Left cardiac atrium (tissue), 4 donors: ENCODE data around the gene UBTF. TPM values are rescaled to one million over a fixed set of nuclear protein-coding genes. Genes with fewer than 3 reads are reported as not detected.

Experiments used
- ATAC-seq, 2 donors: fragments of 200-7000 bp; cut with Tn5 transposase; one replicate each; pipeline ENCODE4 v1.9.1; 2020; ENCODE audit warnings: mild to moderate bottlenecking in 2 of 2, moderate library complexity in 2 of 2
- DNase-seq: peaks from one replicate; pipeline ENCODE4 v3.0.0-alpha.2; 2020
- intact Hi-C, 2 donors: fragments of 100-400 bp; cut with DNase I; formaldehyde crosslinking; loops; one replicate each; pipeline versions ENCODE4 v1.14.1 to v1.15.1; 2022 to 2023
- total RNA-seq, 2 donors: library from RNA; stranded (reverse); fragmentation: NEBNext Ultra II Directional; extraction: Animal tissue kit (Norgen Biotek cat#: 25700); gene quantifications; one replicate each; pipeline ENCODE4 v1.2.1, GENCODE V29; 2021
- donor health status: DM: no; HTN: yes; CAD: no.
- donor health status: DM: no; HTN: yes; CAD: no; lungs with severe emphysema.
- donor health status: DM: yes; HTN: yes; CAD: no.
- donor health status: Dilated cardiomyopathy.

Gene UBTF
- total RNA-seq, 2 donors from 2014 or later, result 35.5 to 48.2 TPM

GRCh38 chr17:44186307-44187130 is 33.0 kb downstream of the UBTF start, which contains the start of gene TMUB2:
Gene TMUB2, plus strand, starts transcription at chr17:44186972. Its CDS starts 737 bp downstream, at chr17:44187709.
- ATAC-seq, result peak; percentile 97
- intact Hi-C loops, result no loop called here
- DNase-seq, result peak; percentile 99

GRCh38 chr17:44184212-44184810 is 35.2 kb downstream of the UBTF start:
- intact Hi-C loops, result no loop called here
- DNase-seq (no peak), ATAC-seq (no peak)

GRCh38 chr17:44183024-44183423 is 36.5 kb downstream of the UBTF start:
- ATAC-seq (no peak), DNase-seq (no peak)
- intact Hi-C loops, result no loop called here

GRCh38 chr17:44178133-44178532 is 41.3 kb downstream of the UBTF start:
- ATAC-seq (peak in 1 of 2 donors; percentile 7), DNase-seq (no peak)
- intact Hi-C loops, result no loop called here

DNA sequence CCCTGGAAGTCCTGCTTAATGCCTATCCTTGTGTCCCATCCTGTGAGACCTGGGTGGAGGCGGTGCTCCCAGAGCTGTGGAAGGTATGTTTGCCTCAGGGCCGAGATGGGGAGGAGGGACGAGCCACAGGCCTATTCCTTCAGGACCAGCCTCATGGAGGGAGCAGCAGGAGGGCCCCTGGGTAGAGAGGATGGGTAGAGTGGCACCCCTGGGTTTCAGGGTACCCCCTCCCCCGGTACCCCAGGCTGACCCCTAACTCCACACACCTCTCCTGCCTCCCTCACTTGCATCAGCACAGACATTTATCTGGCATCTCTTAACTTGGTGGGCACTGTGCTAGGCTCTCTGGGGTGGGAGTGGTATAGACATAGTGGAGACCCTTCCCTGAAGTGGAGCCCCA is 41.8 kb downstream of the UBTF start:
- ATAC-seq, result peak in 1 of 2 donors; percentile 13
- DNase-seq, result no peak
- intact Hi-C loops, result no loop called here

DNA sequence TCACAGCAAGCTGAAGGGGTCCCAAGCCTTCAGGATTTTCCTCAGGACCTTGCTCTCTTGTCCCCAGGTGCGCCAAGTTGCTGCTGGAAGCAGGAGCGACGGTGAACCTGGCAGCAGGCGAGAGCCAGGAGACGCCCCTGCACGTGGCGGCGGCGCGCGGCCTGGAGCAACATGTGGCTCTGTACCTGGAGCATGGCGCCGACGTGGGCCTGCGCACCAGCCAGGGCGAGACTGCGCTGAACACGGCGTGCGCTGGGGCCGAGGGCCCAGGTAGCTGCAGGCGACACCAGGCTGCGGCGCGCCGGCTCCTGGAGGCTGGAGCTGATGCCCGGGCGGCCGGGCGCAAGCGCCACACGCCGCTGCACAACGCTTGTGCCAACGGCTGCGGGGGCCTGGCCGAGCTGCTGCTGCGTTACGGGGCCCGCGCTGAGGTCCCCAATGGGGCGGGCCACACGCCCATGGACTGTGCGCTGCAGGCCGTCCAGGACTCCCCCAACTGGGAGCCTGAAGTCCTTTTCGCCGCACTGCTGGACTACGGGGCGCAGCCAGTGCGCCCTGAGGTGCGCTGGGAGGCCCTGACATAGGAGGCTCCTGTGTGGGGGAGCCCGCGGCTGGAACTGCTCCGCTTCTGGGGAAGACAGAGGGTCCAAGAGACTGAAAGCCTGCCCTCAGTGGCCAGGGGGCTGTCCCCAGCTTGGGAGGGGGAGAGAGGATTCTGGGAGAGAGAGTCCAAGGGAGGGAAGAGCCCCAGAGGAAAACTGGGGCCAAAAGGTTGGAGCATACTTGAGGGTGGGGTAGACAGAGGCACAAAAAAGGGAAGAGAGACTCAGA is 42.6 kb downstream of the UBTF start:
- ATAC-seq, result peak in 1 of 2 donors; percentile 20
- intact Hi-C loops, result no loop called here
- DNase-seq, result no peak

DNA sequence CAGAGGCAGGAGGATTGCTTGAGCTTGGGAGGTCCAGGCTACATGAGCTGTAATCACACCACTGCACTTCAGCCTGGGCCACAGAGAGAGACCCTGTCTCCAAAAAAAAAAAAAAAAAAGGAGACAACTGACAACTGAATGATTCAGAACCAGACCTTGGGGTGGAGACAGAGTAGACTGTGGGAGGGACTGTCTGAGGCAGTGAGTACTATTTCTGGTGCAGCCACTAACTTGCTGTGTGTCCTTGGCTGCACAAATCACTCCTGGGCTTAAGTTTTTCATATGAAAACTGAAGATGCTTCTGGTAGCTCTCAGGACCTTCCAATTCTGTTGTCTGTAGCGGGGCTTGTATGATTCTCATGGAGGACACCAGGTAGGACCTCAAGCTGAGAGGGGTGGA is 43.2 kb downstream of the UBTF start:
- ATAC-seq, result no peak
- no peak for DNase-seq
- intact Hi-C loops, result no loop called here

DNA sequence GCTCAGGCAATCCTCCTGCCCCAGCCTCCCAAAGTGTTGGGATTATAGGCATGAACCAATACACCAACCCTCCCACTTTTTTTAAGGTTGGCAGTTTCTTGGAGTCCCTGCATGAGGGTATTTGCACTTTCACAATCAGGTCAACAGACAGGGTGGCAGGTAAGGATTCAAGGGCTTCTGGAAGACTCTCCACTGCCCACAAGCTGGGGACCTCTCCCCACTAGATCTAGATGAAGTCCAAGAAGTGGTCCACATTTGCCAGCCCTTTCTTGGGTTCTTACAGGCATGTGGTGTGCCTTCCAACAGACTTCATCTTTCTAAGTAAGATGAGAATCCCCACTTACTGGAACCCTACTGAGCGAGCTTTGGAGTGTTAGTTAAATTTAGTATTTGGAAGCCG is 45.0 kb downstream of the UBTF start:
- intact Hi-C loops, result no loop called here
- ATAC-seq (no peak), DNase-seq (no peak)

DNA sequence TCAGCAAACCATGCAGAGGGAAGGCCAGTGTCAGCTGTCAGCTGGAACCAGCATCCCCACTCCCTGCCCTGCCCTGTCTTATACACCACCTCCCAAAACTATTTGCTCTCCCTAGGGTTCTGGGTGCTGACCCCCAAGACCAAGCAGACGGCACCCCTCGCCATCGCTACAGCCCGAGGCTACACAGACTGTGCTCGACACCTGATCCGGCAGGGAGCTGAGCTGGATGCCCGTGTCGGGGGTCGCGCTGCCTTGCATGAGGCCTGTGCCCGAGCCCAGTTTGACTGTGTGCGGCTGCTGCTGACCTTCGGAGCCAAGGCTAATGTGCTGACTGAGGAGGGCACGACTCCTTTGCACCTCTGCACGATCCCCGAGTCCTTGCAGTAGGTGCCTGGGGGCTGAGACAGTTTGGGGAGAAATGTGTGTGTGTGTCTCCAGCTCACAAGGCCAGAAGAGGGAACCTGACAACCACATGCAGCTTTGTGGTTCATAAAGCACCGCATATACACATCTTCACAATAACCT is 47.5 kb downstream of the UBTF start:
- intact Hi-C loops, result no loop called here
- DNase-seq (no peak), ATAC-seq (no peak)

DNA sequence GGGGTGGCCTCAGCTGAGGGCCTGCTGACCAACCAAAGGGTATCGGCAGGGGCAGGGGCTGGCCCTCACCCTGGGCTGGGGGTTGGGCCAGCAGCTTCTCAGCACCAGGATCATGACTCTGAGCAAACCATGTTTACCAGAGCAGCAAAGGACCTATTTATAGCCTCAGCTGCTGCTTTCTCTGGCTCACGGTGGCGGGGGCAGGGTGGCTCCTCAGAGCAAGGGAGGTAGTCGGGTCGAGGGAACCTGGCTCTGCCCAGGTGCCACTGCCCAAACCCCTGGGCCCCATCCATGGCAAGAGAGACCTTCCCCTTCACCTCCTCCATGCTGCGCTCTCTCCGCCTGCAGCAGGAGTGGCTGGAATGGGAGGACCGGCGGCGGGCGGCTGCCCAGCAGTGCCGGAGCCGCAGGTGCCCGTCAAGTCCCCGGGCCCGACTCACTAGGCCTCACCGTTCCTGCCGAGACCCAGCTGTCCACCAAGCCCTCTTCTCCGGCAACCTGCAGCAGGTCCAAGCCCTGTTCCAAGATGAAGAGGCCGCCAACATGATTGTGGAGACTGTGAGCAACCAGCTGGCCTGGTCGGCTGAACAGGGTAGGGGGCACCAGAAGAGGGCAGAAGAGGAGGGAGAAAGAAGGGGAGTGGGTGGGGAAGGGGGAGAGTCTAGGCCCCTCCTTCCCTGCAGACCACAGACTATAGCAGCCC is 48.8 kb downstream of the UBTF start, which contains the start of gene ASB16:
TSS of gene ASB16 (plus strand) at position 206 of the 703 bp plus-strand sequence. CDS start at position 292, 86 bp downstream.
- peak; percentile 69 to 73 for ATAC-seq
- intact Hi-C loops, result no loop called here

GRCh38 chr17:44170135-44170498 is 49.4 kb downstream of the UBTF start:
- peak in 1 of 2 donors; percentile 5 for ATAC-seq
- DNase-seq, result no peak
- intact Hi-C loops, result no loop called here

More for the DNA sequence above, 48.8 kb downstream of the UBTF start, which contains the start of gene ASB16:
- peak; percentile 46 for DNase-seq

DNA sequence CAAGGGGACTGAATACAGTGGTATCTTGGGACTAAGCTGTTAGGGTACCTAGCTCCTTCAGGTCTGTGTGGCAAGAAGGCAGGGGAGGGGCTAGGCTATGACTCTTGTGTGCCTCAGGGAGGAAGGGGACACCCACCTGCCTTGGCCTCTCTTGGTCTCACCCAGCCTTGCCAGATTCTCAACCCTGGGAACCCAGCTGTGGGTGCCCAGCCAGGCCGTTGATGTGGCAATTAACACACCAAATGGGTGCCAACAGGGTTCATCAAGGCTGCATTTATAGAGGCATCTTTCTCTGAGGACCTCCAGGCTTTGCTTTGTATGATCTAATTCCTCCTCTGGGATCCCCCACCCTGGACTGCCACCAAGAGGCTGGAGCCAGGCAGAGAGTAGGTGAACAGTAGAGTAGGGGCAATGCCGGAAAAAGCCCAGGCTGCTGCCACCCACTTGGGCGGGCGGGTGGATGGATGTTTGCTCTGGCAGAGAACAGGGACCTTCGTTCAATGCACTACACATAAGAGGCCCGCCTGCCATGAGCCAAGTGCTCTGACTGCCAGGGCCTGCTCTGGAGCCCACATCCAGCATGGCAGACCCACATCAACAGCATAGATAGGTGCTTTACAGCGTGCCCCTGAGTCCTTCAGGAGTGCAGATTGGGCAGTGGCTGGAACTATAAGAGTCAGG is 52.2 kb downstream of the UBTF start:
- no peak for DNase-seq
- ATAC-seq, result no peak
- intact Hi-C loops, result no loop called here

GRCh38 chr17:44164476-44164875 is 55.0 kb downstream of the UBTF start:
- no peak for DNase-seq
- no peak for ATAC-seq
- intact Hi-C loops, result no loop called here

DNA sequence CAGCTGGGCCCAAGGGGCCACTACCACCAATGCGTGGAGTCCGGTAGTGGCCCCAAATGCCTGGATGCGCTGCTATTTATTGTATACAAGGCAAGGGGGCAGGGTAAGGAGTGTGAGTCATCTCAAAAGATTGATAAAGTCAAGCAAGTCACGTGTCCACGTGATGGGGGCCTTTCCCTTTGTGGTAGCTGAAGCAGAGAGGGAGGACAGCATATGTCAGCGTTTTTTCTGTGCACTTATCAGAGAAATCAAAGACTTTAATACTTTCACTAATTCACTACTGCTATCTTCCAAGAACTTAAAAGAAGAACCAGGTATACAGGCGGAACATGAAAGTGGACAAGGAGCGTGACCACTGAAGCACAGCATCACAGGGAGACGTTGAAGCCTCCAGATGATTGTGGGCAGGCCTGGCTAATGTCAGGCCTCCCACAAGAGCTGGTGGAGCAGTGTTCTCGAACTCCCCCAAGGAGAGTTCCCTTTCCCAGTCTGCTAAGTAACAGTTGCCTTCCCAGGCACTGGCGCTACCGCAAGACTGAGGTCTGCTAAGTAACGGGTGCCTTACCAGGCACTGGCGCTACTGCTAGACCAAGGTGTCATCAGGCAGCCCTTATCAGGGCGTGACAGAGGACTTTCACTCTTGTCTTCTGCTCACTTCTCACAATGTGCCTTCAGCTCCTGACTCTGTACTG is 59.8 kb downstream of the UBTF start:
- ATAC-seq (no peak), DNase-seq (no peak)
- intact Hi-C loops, result no loop called here

- ATAC-seq (no peak), DNase-seq (no peak)
- intact Hi-C loops, result no loop called here
These were observed 64.0 kb downstream of the UBTF start for GRCh38 chr17:44155488-44155887.
